ENCODE measurements around the gene DCAF12.

The DCAF12 gene

DNA sequence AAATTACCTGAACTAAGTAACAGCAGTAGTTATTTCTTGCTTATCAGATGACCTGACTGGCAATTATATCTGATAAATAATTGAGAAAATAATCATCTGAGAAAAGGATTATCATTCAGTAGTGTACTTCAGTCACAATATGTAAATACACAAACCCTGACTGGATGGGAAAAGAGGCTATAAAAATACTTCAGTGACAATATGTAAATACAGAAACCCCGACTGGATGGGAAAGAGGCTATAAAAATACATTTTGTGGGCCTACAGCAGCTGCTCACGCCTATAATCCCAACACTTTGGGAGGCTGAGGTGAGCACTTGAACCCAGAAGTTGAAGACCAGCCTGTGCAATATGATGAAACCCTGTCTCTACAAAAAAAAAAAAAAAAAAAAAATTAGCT lies 88.9 kb downstream of the DCAF12 start:
- no peak overlapping the region for H3K4me3 ChIP-seq (ENCODE audit: low read length)
- no peaks in the 10 kb centered on the region for H3K27me3 ChIP-seq (ENCODE audit: control insufficient read depth, low read length)
- peaks cover 10% of the 10 kb centered on the region; the same call in 1 of the 2 replicates for H4K20me1 ChIP-seq (ENCODE audit: control insufficient read depth, insufficient read depth, low read depth, low read length)
- no peak overlapping the region for H3K27ac ChIP-seq (ENCODE audit: low read depth, low read length)
- H3F3A ChIP-seq (ENCODE audit: control insufficient read depth, insufficient read depth): no peaks in the 10 kb centered on the region; the same call in 1 of the 2 replicates
- H3K9me2 ChIP-seq (replicated peaks; ENCODE audit: control insufficient read depth, low read length): no peaks in the 10 kb centered on the region
- TF ChIP-seq, protein P1, sequence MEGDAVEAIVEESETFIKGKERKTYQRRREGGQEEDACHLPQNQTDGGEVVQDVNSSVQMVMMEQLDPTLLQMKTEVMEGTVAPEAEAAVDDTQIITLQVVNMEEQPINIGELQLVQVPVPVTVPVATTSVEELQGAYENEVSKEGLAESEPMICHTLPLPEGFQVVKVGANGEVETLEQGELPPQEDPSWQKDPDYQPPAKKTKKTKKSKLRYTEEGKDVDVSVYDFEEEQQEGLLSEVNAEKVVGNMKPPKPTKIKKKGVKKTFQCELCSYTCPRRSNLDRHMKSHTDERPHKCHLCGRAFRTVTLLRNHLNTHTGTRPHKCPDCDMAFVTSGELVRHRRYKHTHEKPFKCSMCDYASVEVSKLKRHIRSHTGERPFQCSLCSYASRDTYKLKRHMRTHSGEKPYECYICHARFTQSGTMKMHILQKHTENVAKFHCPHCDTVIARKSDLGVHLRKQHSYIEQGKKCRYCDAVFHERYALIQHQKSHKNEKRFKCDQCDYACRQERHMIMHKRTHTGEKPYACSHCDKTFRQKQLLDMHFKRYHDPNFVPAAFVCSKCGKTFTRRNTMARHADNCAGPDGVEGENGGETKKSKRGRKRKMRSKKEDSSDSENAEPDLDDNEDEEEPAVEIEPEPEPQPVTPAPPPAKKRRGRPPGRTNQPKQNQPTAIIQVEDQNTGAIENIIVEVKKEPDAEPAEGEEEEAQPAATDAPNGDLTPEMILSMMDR (IDR thresholded peaks at IDR 0.05; ENCODE audit: low read depth, low read length, poor library complexity, severe bottlenecking): no peak
- TF ChIP-seq EZH2phosphoT487 (IDR thresholded peaks at IDR 0.05; ENCODE audit: borderline replicate concordance, low read length): no peak
- H3K4me2 ChIP-seq (ENCODE audit: low read length): no peak overlapping the region
- H3K36me3 ChIP-seq (ENCODE audit: control insufficient read depth, low read length): peaks cover 41% of the 10 kb centered on the region
- peaks cover 96% of the 10 kb centered on the region for H3K79me2 ChIP-seq (ENCODE audit: control insufficient read depth, low read length)
- no peaks in the 10 kb centered on the region for H3K4me1 ChIP-seq (ENCODE audit: control insufficient read depth, low read length)
- no peaks in the 10 kb centered on the region for H3K9me3 ChIP-seq (ENCODE audit: control insufficient read depth, insufficient read depth, low read length)

DNA sequence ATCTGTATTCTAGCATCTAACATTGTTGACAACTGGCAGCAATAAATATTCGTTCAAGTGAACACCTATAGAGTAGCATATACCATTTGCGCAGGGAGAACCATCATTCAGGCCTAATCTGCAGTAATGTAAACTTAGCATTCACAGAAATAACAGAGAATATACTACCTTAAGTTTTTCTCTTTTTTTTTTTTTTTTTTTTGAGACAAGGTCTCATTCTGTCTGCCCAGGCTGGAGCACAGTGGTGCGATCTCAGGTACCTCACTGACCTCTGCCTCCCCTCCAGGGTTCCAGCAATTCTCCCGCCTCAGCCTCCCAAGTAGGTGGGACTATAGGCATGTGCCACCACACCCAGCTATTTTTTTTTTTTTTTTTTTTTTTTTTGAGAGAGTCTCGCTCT lies 89.9 kb downstream of the DCAF12 start:
- H3K27ac ChIP-seq (ENCODE audit: low read depth, low read length): no peak overlapping the region
- no peaks in the 10 kb centered on the region for H3K9me2 ChIP-seq (replicated peaks; ENCODE audit: control insufficient read depth, low read length)
- no peaks in the 10 kb centered on the region for H3K27me3 ChIP-seq (ENCODE audit: control insufficient read depth, low read length)
- no peak overlapping the region for H3K4me2 ChIP-seq (ENCODE audit: low read length)
- TF ChIP-seq, protein P1 (IDR thresholded peaks at IDR 0.05; ENCODE audit: low read depth, low read length, poor library complexity, severe bottlenecking): no peak
- TF ChIP-seq EZH2phosphoT487 (IDR thresholded peaks at IDR 0.05; ENCODE audit: borderline replicate concordance, low read length): no peak
- H3K36me3 ChIP-seq (ENCODE audit: control insufficient read depth, low read length): peaks cover 41% of the 10 kb centered on the region
- H3K79me2 ChIP-seq (ENCODE audit: control insufficient read depth, low read length): peaks cover 96% of the 10 kb centered on the region
- peaks cover 16% of the 10 kb centered on the region for H4K20me1 ChIP-seq (ENCODE audit: control insufficient read depth, insufficient read depth, low read depth, low read length)
- no peaks in the 10 kb centered on the region for H3K9me3 ChIP-seq (ENCODE audit: control insufficient read depth, insufficient read depth, low read length)
- no peaks in the 10 kb centered on the region for H3K4me1 ChIP-seq (ENCODE audit: control insufficient read depth, low read length)
- H3K4me3 ChIP-seq (ENCODE audit: low read length): no peak overlapping the region
- no peaks in the 10 kb centered on the region; the same call in 1 of the 2 replicates for H3F3A ChIP-seq (ENCODE audit: control insufficient read depth, insufficient read depth)

Data from DOHH2 (cell line).